ENCODE data around the gene ENTPD6. TPM values are rescaled to one million over a fixed set of nuclear protein-coding genes. Genes with fewer than 3 reads are reported as not detected.

The ENTPD6 gene
- polyA plus RNA-seq, 3 donors: 36.2 to 120 (median 47.0) TPM

GRCh38 chr20:25187220-25187619 lies 8.3 kb upstream of the ENTPD6 start:
- Mint-ChIP-seq H3K27ac (no peak overlapping the region), H3K4me3 (no peak overlapping the region), H3K4me1 (no peaks in the 10 kb centered on the region), H3K36me3 (no peaks in the 10 kb centered on the region), H3K9me3 (peaks cover 9 to 38% (median 30%) of the 10 kb centered on the region in 7 donors), H3K27me3 (ENCODE audit: low read depth in 3 of 3) (peaks cover 1 to 18% (median 11%) of the 10 kb centered on the region in 3 donors)
- Histone ChIP-seq H3K4me2 (replicated peaks; ENCODE audit: extremely low read depth, low read length, poor library complexity, severe bottlenecking) (no peak overlapping the region), H3K79me2 (ENCODE audit: insufficient read depth, low read length) (no peaks in the 10 kb centered on the region), H3K4me3 (replicated peaks in 1 of 3; ENCODE audit: low read depth in 2 of 3, low read length in 3 of 3) (no peak overlapping the region), H3K36me3 (replicated peaks in 1 of 2; ENCODE audit: control insufficient read depth in 1 of 2, insufficient read depth in 2 of 2, low read length in 2 of 2) (no peaks in the 10 kb centered on the region), H2AFZ (ENCODE audit: insufficient read depth, low read depth, low read length, poor library complexity, severe bottlenecking) (no peak overlapping the region), H4K20me1 (ENCODE audit: insufficient read depth, low read length) (no peaks in the 10 kb centered on the region), H3K4me1 (ENCODE audit: control insufficient read depth in 1 of 2, insufficient read depth in 2 of 2, low read length in 2 of 2) (no peaks in the 10 kb centered on the region), H3K27ac (ENCODE audit: low read depth in 1 of 2, low read length in 2 of 2) (no peak overlapping the region), H3K9ac (ENCODE audit: insufficient read depth, low read length, poor library complexity, severe bottlenecking) (no peak overlapping the region), H3K27me3 (ENCODE audit: control insufficient read depth in 2 of 2, insufficient read depth in 2 of 2, low read length in 2 of 2) (peaks cover 2 to 5% of the 10 kb centered on the region in 2 donors), H3K9me3 (replicated peaks in 1 of 2; ENCODE audit: control insufficient read depth in 1 of 2, insufficient read depth in 1 of 2, low read length in 2 of 2) (peaks cover 0 to 3% of the 10 kb centered on the region in 2 donors)
- TF ChIP-seq, protein P1, sequence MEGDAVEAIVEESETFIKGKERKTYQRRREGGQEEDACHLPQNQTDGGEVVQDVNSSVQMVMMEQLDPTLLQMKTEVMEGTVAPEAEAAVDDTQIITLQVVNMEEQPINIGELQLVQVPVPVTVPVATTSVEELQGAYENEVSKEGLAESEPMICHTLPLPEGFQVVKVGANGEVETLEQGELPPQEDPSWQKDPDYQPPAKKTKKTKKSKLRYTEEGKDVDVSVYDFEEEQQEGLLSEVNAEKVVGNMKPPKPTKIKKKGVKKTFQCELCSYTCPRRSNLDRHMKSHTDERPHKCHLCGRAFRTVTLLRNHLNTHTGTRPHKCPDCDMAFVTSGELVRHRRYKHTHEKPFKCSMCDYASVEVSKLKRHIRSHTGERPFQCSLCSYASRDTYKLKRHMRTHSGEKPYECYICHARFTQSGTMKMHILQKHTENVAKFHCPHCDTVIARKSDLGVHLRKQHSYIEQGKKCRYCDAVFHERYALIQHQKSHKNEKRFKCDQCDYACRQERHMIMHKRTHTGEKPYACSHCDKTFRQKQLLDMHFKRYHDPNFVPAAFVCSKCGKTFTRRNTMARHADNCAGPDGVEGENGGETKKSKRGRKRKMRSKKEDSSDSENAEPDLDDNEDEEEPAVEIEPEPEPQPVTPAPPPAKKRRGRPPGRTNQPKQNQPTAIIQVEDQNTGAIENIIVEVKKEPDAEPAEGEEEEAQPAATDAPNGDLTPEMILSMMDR (IDR thresholded peaks at IDR 0.05): no peak
- 94% methylated on average over 3 of the region's 3 CpGs for WGBS (ENCODE audit: insufficient coverage)
- intact Hi-C loops (cut with micrococcal nuclease): no loop called here
- DNase-seq: no peak

- Histone ChIP-seq H3K36me3 (replicated peaks in 1 of 2; ENCODE audit: control insufficient read depth in 1 of 2, insufficient read depth in 2 of 2, low read length in 2 of 2) (no peaks in the 10 kb centered on the region), H3K4me2 (replicated peaks; ENCODE audit: extremely low read depth, low read length, poor library complexity, severe bottlenecking) (no peak overlapping the region), H3K4me3 (replicated peaks in 1 of 3; ENCODE audit: low read depth in 2 of 3, low read length in 3 of 3) (no peak overlapping the region), H3K9me3 (replicated peaks in 1 of 2; ENCODE audit: control insufficient read depth in 1 of 2, insufficient read depth in 1 of 2, low read length in 2 of 2) (peaks cover 0 to 3% of the 10 kb centered on the region in 2 donors), H3K27me3 (ENCODE audit: control insufficient read depth in 2 of 2, insufficient read depth in 2 of 2, low read length in 2 of 2) (peaks cover 2 to 5% of the 10 kb centered on the region in 2 donors), H3K79me2 (ENCODE audit: insufficient read depth, low read length) (no peaks in the 10 kb centered on the region), H4K20me1 (ENCODE audit: insufficient read depth, low read length) (no peaks in the 10 kb centered on the region), H3K27ac (ENCODE audit: low read depth in 1 of 2, low read length in 2 of 2) (no peak overlapping the region), H3K4me1 (ENCODE audit: control insufficient read depth in 1 of 2, insufficient read depth in 2 of 2, low read length in 2 of 2) (no peaks in the 10 kb centered on the region), H3K9ac (ENCODE audit: insufficient read depth, low read length, poor library complexity, severe bottlenecking) (no peak overlapping the region), H2AFZ (ENCODE audit: insufficient read depth, low read depth, low read length, poor library complexity, severe bottlenecking) (no peak overlapping the region)
- H3K27ac Mint-ChIP-seq: peak overlapping the region in 1 of 7 donors; percentile 13
- intact Hi-C loops (cut with micrococcal nuclease): no loop called here
- no peaks in the 10 kb centered on the region for H3K36me3 Mint-ChIP-seq
- TF ChIP-seq, protein P1 (IDR thresholded peaks at IDR 0.05): no peak
- H3K4me1 Mint-ChIP-seq: no peaks in the 10 kb centered on the region
- H3K9me3 Mint-ChIP-seq: peaks cover 9 to 37% (median 27%) of the 10 kb centered on the region in 7 donors
- WGBS (ENCODE audit: insufficient coverage): 91% methylated on average over 4 of the region's 7 CpGs
- no peak overlapping the region for H3K4me3 Mint-ChIP-seq
- no peak for DNase-seq
- H3K27me3 Mint-ChIP-seq (ENCODE audit: low read depth in 3 of 3): peaks cover 1 to 18% (median 11%) of the 10 kb centered on the region in 3 donors
These were observed 7.9 kb upstream of the ENTPD6 start for GRCh38 chr20:25187635-25188034.
